Endothelial cell of umbilical vein (primary cell): ENCODE results near the gene ARMC5. TPM values are rescaled to one million over a fixed set of nuclear protein-coding genes. Genes with fewer than 3 reads are reported as not detected.

Experiments used
- BruUV-seq: library from RNA; stranded (reverse); fragments of 400-500 nt; replicated peaks from 2 replicates; lab custom pipeline; 2021; lab: Mats Ljungman, UMichigan
- CTCF ChIA-PET: fragments of 300-600, 350-600 bp; sonication (Branson Sonifier 250); formaldehyde crosslinking; loops from one replicate; lab custom pipeline; 2021; ENCODE audit warnings: antibody characterized with exemption, inconsistent platforms; lab: Charles Lee
- POLR2A ChIA-PET: fragments of 300-600, 350-600 bp; sonication (Branson Sonifier 250); formaldehyde crosslinking; loops from one replicate; lab custom pipeline; 2021; ENCODE audit warnings: antibody characterized with exemption, inconsistent platforms; lab: Charles Lee
- DNase-seq: peaks from one replicate; pipeline ENCODE4 v3.0.0-alpha.2; 2011; ENCODE audit warnings: low read depth, low spot score
- FAIRE-seq: peaks from 2 replicates; lab custom pipeline; 2011; peaks lifted over from hg19 to GRCh38; lab: Jason Lieb, UNC
- H2AFZ ChIP-seq: 2 replicates; pipeline ENCODE4 v1.6.0; 2012; ENCODE audit warnings: low read depth, low read length, control low read depth, inconsistent platforms
- H3K27ac ChIP-seq: 2 replicates; pipeline ENCODE4 v1.5.1; 2011; ENCODE audit warnings: low read depth, mild to moderate bottlenecking, control low read depth, low read length, moderate library complexity; ENCODE audit not compliant: insufficient read depth
- H3K27me3 ChIP-seq, 2 experiments: 2 replicates each; pipeline versions ENCODE4 v1.6.0 to v1.6.1; 2011; ENCODE audit warnings: low read length in 2 of 2, mixed read lengths in 1 of 2; ENCODE audit not compliant: control insufficient read depth in 2 of 2, insufficient read depth in 2 of 2
- H3K36me3 ChIP-seq, 2 experiments: 2 replicates in 1 of 2; 3 replicates in 1 of 2; pipeline ENCODE4 v1.5.1; 2011; ENCODE audit warnings: low read length in 2 of 2, mild to moderate bottlenecking in 1 of 2, moderate library complexity in 1 of 2; ENCODE audit not compliant: control insufficient read depth in 2 of 2, insufficient read depth in 2 of 2; ENCODE audit errors: extremely low read depth in 1 of 2
- H3K4me1 ChIP-seq: 3 replicates; pipeline ENCODE4 v1.5.1; 2011; ENCODE audit warnings: mild to moderate bottlenecking, low read length; ENCODE audit not compliant: control insufficient read depth, insufficient read depth; ENCODE audit errors: extremely low read depth
- H3K4me2 ChIP-seq: 2 replicates; pipeline ENCODE4 v1.6.1; 2011; ENCODE audit warnings: low read length, control low read depth, mixed read lengths; ENCODE audit not compliant: insufficient read depth
- H3K4me3 ChIP-seq, 3 experiments: fragments of 200-600 bp in 1 of 3; sonication (generic), shearing (Covaris generic) in 1 of 3; replicated peaks in 1 of 3; 2 replicates each; pipeline ENCODE4 v1.5.1; 2011 to 2016; ENCODE audit warnings: control low read depth in 3 of 3, low read length in 3 of 3, mild to moderate bottlenecking in 2 of 3, inconsistent platforms in 1 of 3, low read depth in 1 of 3, moderate library complexity in 1 of 3; ENCODE audit not compliant: insufficient read depth in 1 of 3
- H3K79me2 ChIP-seq: 2 replicates; pipeline ENCODE4 v1.6.0; 2012; ENCODE audit warnings: low read length, inconsistent platforms; ENCODE audit not compliant: control insufficient read depth, insufficient read depth
- H3K9ac ChIP-seq: replicated peaks from 2 replicates; pipeline ENCODE3; 2011; ENCODE audit warnings: low read length, control low read depth; ENCODE audit not compliant: insufficient read depth; ENCODE audit errors: extremely low read depth
- H3K9me1 ChIP-seq: replicated peaks from 3 replicates; pipeline ENCODE4 v1.6.0; 2011; ENCODE audit warnings: mild to moderate bottlenecking, low read length; ENCODE audit not compliant: control insufficient read depth, insufficient read depth; ENCODE audit errors: extremely low read depth
- H3K9me3 ChIP-seq: replicated peaks from 2 replicates; pipeline ENCODE4 v1.5.1; 2012; ENCODE audit warnings: low read length, inconsistent platforms; ENCODE audit not compliant: control insufficient read depth, insufficient read depth
- H4K20me1 ChIP-seq: replicated peaks from 2 replicates; pipeline ENCODE3; 2011; ENCODE audit warnings: mild to moderate bottlenecking, low read length; ENCODE audit not compliant: control insufficient read depth, insufficient read depth; ENCODE audit errors: extremely low read depth
- EZH2 ChIP-seq: IDR thresholded peaks from 2 replicates; pipeline ENCODE4 v1.6.1; 2012; ENCODE audit warnings: borderline replicate concordance, low read depth, mild to moderate bottlenecking, moderate library complexity, low read length, inconsistent platforms; ENCODE audit not compliant: severe bottlenecking
- FOS ChIP-seq: IDR thresholded peaks from 2 replicates; pipeline ENCODE4 v1.6.1; 2011; ENCODE audit warnings: mild to moderate bottlenecking, low read length, moderate library complexity, borderline replicate concordance; ENCODE audit not compliant: insufficient read depth
- GATA2 ChIP-seq: IDR thresholded peaks from 2 replicates; pipeline ENCODE4 v1.7.0; 2011; ENCODE audit warnings: low read depth, mild to moderate bottlenecking, moderate library complexity, mixed read lengths, low read length; ENCODE audit not compliant: insufficient read length, insufficient read depth
- JUN ChIP-seq: IDR thresholded peaks from 2 replicates; pipeline ENCODE4 v1.6.1; 2011; ENCODE audit warnings: borderline replicate concordance, low read depth; ENCODE audit not compliant: insufficient read length, insufficient read depth
- MYC ChIP-seq: IDR thresholded peaks from one replicate; pipeline ENCODE4 v1.6.1; 2011; ENCODE audit warnings: mild to moderate bottlenecking, low read depth, low read length
- POLR2A ChIP-seq: IDR thresholded peaks from 2 replicates; pipeline ENCODE4 v1.6.1; 2012; ENCODE audit warnings: low read depth, mild to moderate bottlenecking, control low read depth, low read length
- POLR2AphosphoS5 ChIP-seq: IDR thresholded peaks from 2 replicates; pipeline ENCODE4 v1.6.1; 2012; ENCODE audit warnings: low read depth, mild to moderate bottlenecking, control low read depth, low read length, moderate library complexity; ENCODE audit not compliant: insufficient read depth
- dilution Hi-C: fragments of 300-500 bp; cut with MboI; formaldehyde crosslinking; loops from one replicate; pipeline ENCODE4 v1.15.0; 2019; ENCODE audit warnings: low sequenced_read_pairs; ENCODE audit not compliant: extremely low pct_ligation_motif_present
- intact Hi-C: fragments of 100-400 bp; cut with micrococcal nuclease; formaldehyde crosslinking; loops from one replicate; pipeline ENCODE4 v1.10.0; 2022
- polyA plus RNA-seq, 4 experiments: library from polyadenylated mRNA; depleted of rRNA in 3 of 4; stranded (reverse) in 3 of 4; unstranded in 1 of 4; fragments of >200 nt; gene quantifications; 2 replicates each; pipeline versions ENCODE4 v1.2.1 to v1.2.3, GENCODE V29; 2011 to 2012; ENCODE audit warnings: missing spikeins in 1 of 4
- total RNA-seq: library from RNA; stranded (reverse); gene quantifications from 2 replicates; pipeline ENCODE4 v1.2.3, GENCODE V29; 2021
- TF ChIP-seq, protein P1 (sequence below): IDR thresholded peaks from 2 replicates; pipeline ENCODE4 v1.6.1; 2011; ENCODE audit not compliant: insufficient read depth, insufficient read length
- TF ChIP-seq, protein P2 (sequence below), 2 donors: IDR thresholded peaks; 1 replicate in 1 of 2; 2 replicates in 1 of 2; pipeline ENCODE4 v1.5.1; 2011; ENCODE audit warnings: low read length in 2 of 2, mild to moderate bottlenecking in 2 of 2, moderate library complexity in 2 of 2, control low read depth in 1 of 2, inconsistent platforms in 1 of 2, low read depth in 1 of 2; ENCODE audit not compliant: insufficient read depth in 1 of 2; ENCODE audit errors: extremely low read depth in 1 of 2

Gene ARMC5
- total and polyA plus RNA-seq, 2 donors (not counting 3 experiments of a cell fraction or from before 2014, with no cell fraction given) = 17.3 to 18.8 TPM

DNA sequence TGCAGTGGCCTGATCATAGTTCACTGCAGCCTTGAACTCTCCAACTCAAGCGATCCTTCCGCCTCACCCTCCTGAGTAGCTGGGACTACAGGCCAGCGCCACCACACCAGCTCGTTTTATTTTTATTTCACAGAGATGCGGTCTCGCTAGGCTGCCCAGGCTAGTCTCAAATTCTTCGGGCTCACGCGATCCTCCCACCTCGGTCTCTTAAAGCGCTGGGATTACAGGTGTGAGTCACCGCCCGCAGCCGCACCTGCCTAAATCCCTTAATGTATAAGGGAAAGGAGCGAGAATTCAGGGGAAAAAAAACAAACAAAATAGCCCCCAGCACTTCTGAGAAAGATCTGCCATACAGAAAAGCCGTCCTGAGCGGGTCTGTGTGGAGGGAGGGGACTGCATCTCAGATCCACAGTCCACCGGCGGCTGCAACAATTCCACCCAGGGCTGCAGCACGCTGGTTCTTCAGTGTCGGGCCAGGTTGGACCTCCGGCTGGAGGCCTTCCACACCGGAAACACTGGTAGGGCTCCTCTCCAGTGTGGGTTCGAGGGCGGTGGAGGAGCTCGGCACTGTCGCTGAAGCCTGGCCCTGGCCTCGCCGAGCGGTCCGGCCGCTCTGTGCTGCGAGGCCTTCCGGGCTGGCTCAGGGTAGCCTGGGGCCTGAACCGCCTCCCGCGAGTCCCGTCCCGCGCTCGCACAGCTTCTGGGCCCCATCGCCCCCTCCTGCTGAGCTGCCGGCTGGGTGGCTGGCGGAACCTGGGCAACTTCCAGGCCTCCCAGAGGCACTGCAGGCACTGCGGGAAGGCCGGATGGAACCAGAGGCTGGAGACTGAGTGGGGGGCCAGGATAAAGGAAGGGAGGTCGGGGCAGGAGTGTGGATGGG lies 23.7 kb upstream of the ARMC5 start:
- Histone ChIP-seq H3K79me2 (no peaks in the 10 kb centered on the region), H3K9me1 (no peaks in the 10 kb centered on the region), H3K36me3 (no peaks in the 10 kb centered on the region), H2AFZ (no peak overlapping the region), H3K4me2 (no peak overlapping the region), H3K27ac (no peak overlapping the region), H3K9ac (no peak overlapping the region), H3K9me3 (no peaks in the 10 kb centered on the region), H4K20me1 (no peaks in the 10 kb centered on the region), H3K4me1 (no peaks in the 10 kb centered on the region), H3K4me3 (no peak overlapping the region), H3K27me3 (peaks cover under 1 to 7% of the 10 kb centered on the region in 2 experiments)
- ChIA-PET POLR2A (no interaction called here), CTCF (no interaction called here)
- no TSS peak for BruUV-seq
- DNase-seq (no peak), FAIRE-seq (no peak)
- TF ChIP-seq JUN (no peak), FOS (no peak), POLR2A (no peak), MYC (no peak), EZH2 (no peak), GATA2 (no peak), POLR2AphosphoS5 (no peak)
- TF ChIP-seq, protein P1, sequence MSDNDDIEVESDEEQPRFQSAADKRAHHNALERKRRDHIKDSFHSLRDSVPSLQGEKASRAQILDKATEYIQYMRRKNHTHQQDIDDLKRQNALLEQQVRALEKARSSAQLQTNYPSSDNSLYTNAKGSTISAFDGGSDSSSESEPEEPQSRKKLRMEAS = no peak
- TF ChIP-seq, protein P2, sequence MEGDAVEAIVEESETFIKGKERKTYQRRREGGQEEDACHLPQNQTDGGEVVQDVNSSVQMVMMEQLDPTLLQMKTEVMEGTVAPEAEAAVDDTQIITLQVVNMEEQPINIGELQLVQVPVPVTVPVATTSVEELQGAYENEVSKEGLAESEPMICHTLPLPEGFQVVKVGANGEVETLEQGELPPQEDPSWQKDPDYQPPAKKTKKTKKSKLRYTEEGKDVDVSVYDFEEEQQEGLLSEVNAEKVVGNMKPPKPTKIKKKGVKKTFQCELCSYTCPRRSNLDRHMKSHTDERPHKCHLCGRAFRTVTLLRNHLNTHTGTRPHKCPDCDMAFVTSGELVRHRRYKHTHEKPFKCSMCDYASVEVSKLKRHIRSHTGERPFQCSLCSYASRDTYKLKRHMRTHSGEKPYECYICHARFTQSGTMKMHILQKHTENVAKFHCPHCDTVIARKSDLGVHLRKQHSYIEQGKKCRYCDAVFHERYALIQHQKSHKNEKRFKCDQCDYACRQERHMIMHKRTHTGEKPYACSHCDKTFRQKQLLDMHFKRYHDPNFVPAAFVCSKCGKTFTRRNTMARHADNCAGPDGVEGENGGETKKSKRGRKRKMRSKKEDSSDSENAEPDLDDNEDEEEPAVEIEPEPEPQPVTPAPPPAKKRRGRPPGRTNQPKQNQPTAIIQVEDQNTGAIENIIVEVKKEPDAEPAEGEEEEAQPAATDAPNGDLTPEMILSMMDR (IDR thresholded peaks at IDR 0.05; ENCODE audit: extremely low read depth in 1 of 2, insufficient read depth in 1 of 2, low read depth in 1 of 2, low read length in 2 of 2) = no peak
- dilution Hi-C loops = no loop called here
- intact Hi-C loops = no loop called here
